Suprapubic skin (tissue), 4 donors: ENCODE measurements around the gene EP300. TPM values are rescaled to one million over a fixed set of nuclear protein-coding genes. Genes with fewer than 3 reads are reported as not detected.

Source experiments
- DNase-seq, 2 donors: peaks; one replicate each; pipeline ENCODE4 v3.0.0-alpha.2; 2019; ENCODE audit warnings: low spot score in 2 of 2
- H3K27ac ChIP-seq: fragments of 200-600 bp; sonication (generic); one replicate; pipeline ENCODE4 v1.5.1; 2019
- H3K27me3 ChIP-seq: fragments of 200-600 bp; sonication (generic); one replicate; pipeline ENCODE4 v1.5.1; 2019
- H3K36me3 ChIP-seq: fragments of 200-600 bp; sonication (generic); one replicate; pipeline ENCODE4 v1.5.1; 2019
- H3K4me1 ChIP-seq: fragments of 200-600 bp; sonication (generic); one replicate; pipeline ENCODE4 v1.5.1; 2019
- H3K4me3 ChIP-seq: fragments of 200-600 bp; sonication (generic); one replicate; pipeline ENCODE4 v1.5.1; 2019; ENCODE audit warnings: mild to moderate bottlenecking
- H3K9me3 ChIP-seq: fragments of 200-600 bp; sonication (generic); one replicate; pipeline ENCODE4 v1.5.1; 2019
- CTCF ChIP-seq, 2 donors: fragments of 200-600 bp in 1 of 2; fragments of 450-650 bp in 1 of 2; sonication (generic) in 1 of 2; IDR thresholded peaks; one replicate each; pipeline ENCODE4 v1.5.1; 2016 to 2019; ENCODE audit warnings: antibody characterized with exemption in 2 of 2, mild to moderate bottlenecking in 1 of 2, moderate library complexity in 1 of 2
- EP300 ChIP-seq: sonication (generic); formaldehyde crosslinking; IDR thresholded peaks from one replicate; pipeline ENCODE4 v1.6.1; 2017; ENCODE audit warnings: antibody characterized with exemption
- POLR2A ChIP-seq, 2 donors: fragments of 450-650 bp; IDR thresholded peaks; one replicate each; pipeline ENCODE4 v1.6.1; 2017; ENCODE audit warnings: antibody characterized with exemption in 2 of 2, mild to moderate bottlenecking in 2 of 2, moderate library complexity in 2 of 2
- POLR2AphosphoS5 ChIP-seq, 3 donors: sonication (generic); formaldehyde crosslinking; IDR thresholded peaks; one replicate each; pipeline ENCODE4 v1.6.1; 2017; ENCODE audit warnings: antibody characterized with exemption in 3 of 3
- WGBS: methylation state at CpG from one replicate; pipeline ENCODE4 v1.1.5; 2018; 5-methylcytosine and 5-hydroxymethylcytosine counted together
- total RNA-seq, 4 donors: library from RNA; depleted of rRNA; stranded (reverse); fragments of >200 nt; gene quantifications; one replicate each; pipeline ENCODE4 v1.1.0, GENCODE V29; 2016

EP300 gene
- total RNA-seq, 4 donors from 2014 or later: 103 to 172 (median 126) TPM

DNA sequence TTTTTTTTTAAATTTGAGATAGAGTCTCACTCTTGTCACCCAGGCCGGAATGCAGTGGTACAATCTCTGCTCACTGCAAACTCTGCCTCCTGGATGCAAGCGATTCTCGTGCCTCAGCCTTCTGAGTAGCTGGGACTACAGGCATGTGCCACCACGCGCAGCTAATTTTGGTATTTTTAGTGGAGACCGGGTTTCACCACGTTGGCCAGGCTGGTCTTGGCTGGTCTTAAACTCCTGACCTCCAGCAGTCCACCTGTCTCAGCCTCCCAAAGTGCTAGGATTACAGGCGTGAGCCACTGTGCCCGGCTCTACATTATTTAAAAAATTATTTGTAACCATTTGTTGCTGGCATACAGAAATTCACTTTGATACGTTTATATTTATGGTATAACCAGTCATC is 18.6 kb downstream of the EP300 start:
- TF ChIP-seq POLR2AphosphoS5 (IDR thresholded peaks at IDR 0.05) (no peak), EP300 (no peak), POLR2A (IDR thresholded peaks at IDR 0.05) (no peak), CTCF (IDR thresholded peaks at IDR 0.05) (no peak)
- 90% methylated on average over 10 of the region's 10 CpGs for WGBS
- peaks cover 16% of the 10 kb centered on the region for H3K36me3 ChIP-seq
- H3K4me1 ChIP-seq: peaks cover 19% of the 10 kb centered on the region
- no peak for DNase-seq
- no peaks in the 10 kb centered on the region for H3K27me3 ChIP-seq
- H3K27ac ChIP-seq: no peak overlapping the region
- no peaks in the 10 kb centered on the region for H3K9me3 ChIP-seq
- no peak overlapping the region for H3K4me3 ChIP-seq

GRCh38 chr22:41116342-41116741 is 23.9 kb downstream of the EP300 start:
- H3K4me1 ChIP-seq: peaks cover 9% of the 10 kb centered on the region
- no peaks in the 10 kb centered on the region for H3K27me3 ChIP-seq
- no peak for DNase-seq
- WGBS: 100% methylated on average over 2 of the region's 2 CpGs
- no peak overlapping the region for H3K27ac ChIP-seq
- TF ChIP-seq EP300 (no peak), POLR2AphosphoS5 (IDR thresholded peaks at IDR 0.05) (no peak), POLR2A (IDR thresholded peaks at IDR 0.05) (no peak), CTCF (IDR thresholded peaks at IDR 0.05) (no peak)
- no peaks in the 10 kb centered on the region for H3K9me3 ChIP-seq
- no peak overlapping the region for H3K4me3 ChIP-seq
- H3K36me3 ChIP-seq: peaks cover 45% of the 10 kb centered on the region

DNA sequence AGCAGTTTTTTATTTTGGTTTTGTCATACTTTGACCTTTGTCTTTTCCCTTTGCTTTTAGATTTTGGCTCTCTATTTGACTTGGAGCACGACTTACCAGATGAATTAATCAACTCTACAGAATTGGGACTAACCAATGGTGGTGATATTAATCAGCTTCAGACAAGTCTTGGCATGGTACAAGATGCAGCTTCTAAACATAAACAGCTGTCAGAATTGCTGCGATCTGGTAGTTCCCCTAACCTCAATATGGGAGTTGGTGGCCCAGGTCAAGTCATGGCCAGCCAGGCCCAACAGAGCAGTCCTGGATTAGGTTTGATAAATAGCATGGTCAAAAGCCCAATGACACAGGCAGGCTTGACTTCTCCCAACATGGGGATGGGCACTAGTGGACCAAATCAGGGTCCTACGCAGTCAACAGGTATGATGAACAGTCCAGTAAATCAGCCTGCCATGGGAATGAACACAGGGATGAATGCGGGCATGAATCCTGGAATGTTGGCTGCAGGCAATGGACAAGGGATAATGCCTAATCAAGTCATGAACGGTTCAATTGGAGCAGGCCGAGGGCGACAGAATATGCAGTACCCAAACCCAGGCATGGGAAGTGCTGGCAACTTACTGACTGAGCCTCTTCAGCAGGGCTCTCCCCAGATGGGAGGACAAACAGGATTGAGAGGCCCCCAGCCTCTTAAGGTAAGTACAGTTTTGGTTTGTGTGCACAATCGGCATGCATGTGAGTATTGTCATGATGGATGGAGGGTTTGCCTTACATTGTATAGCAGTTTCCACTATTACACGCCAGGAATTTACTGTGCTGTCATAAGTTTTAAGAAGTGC is 25.0 kb downstream of the EP300 start:
- Histone ChIP-seq H3K4me1 (peaks cover 14% of the 10 kb centered on the region), H3K27me3 (no peaks in the 10 kb centered on the region), H3K27ac (no peak overlapping the region), H3K4me3 (no peak overlapping the region), H3K9me3 (no peaks in the 10 kb centered on the region), H3K36me3 (peaks cover 45% of the 10 kb centered on the region)
- DNase-seq: no peak
- 69% methylated on average over 9 of the region's 9 CpGs for WGBS
- TF ChIP-seq POLR2A (IDR thresholded peaks at IDR 0.05): no peak
- TF ChIP-seq POLR2AphosphoS5 (IDR thresholded peaks at IDR 0.05): no peak
- TF ChIP-seq EP300: no peak
- no peak for TF ChIP-seq CTCF (IDR thresholded peaks at IDR 0.05)

- TF ChIP-seq CTCF (IDR thresholded peaks at IDR 0.05): no peak
- TF ChIP-seq POLR2AphosphoS5 (IDR thresholded peaks at IDR 0.05): no peak
- no peak for TF ChIP-seq EP300
- no peak for TF ChIP-seq POLR2A (IDR thresholded peaks at IDR 0.05)
- Histone ChIP-seq H3K4me3 (no peak overlapping the region), H3K36me3 (peaks cover 63% of the 10 kb centered on the region), H3K27ac (no peak overlapping the region), H3K4me1 (peaks cover 6% of the 10 kb centered on the region), H3K27me3 (no peaks in the 10 kb centered on the region), H3K9me3 (no peaks in the 10 kb centered on the region)
- 78% methylated on average over 2 of the region's 2 CpGs for WGBS
- no peak for DNase-seq
Observed at GRCh38 chr22:41123151-41123550, 30.8 kb downstream of the EP300 start.

DNA sequence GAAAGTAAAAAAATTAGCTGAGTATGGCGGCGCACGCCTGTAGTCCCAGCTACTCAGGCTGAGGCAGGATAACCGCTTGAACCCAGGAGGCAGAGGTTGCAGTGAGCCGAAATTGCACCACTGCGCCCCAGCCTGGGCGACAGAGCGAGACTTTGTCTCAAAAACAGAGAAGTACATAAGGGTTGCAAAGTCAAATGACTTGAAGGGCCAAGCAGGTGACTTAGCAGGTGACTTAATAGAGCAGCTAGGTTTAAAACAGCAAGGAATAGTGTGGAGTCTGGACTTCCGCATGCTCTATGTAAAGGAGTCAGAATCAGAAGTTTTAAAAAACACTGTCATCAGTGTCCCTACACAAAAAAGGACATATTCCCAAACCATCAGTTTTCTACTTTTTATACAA is 31.7 kb downstream of the EP300 start:
- no peak for DNase-seq
- WGBS: 89% methylated on average over 9 of the region's 9 CpGs
- peaks cover 64% of the 10 kb centered on the region for H3K36me3 ChIP-seq
- no peak overlapping the region for H3K4me3 ChIP-seq
- TF ChIP-seq POLR2A (IDR thresholded peaks at IDR 0.05) (no peak), EP300 (no peak)
- peaks cover 6% of the 10 kb centered on the region for H3K4me1 ChIP-seq
- no peak overlapping the region for H3K27ac ChIP-seq
- no peaks in the 10 kb centered on the region for H3K27me3 ChIP-seq
- no peaks in the 10 kb centered on the region for H3K9me3 ChIP-seq
